AG09319 (cell line): ENCODE results near the gene METAP2.

Source experiments
- DNase-seq: peaks from one replicate; pipeline ENCODE4 v3.0.0-alpha.2; 2010; ENCODE audit warnings: low read depth; ENCODE audit errors: extremely low read depth
- CTCF ChIP-seq: IDR thresholded peaks from 2 replicates; pipeline ENCODE4 v1.5.1; 2011; ENCODE audit warnings: low read depth, mild to moderate bottlenecking, inconsistent platforms, low read length, moderate library complexity

The METAP2 gene

GRCh38 chr12:95499772-95500171 lies 25.8 kb downstream of the METAP2 start:
- DNase-seq = no peak
- no peak for TF ChIP-seq CTCF

- DNase-seq = no peak
- TF ChIP-seq CTCF = no peak
Observed at GRCh38 chr12:95504140-95504539, 30.2 kb downstream of the METAP2 start.

- no peak for DNase-seq
- TF ChIP-seq CTCF = no peak
Observed at GRCh38 chr12:95505039-95505438, 31.1 kb downstream of the METAP2 start.

GRCh38 chr12:95506707-95507523 lies 33.0 kb downstream of the METAP2 start:
- TF ChIP-seq CTCF = no peak
- no peak for DNase-seq

- no peak for TF ChIP-seq CTCF
- DNase-seq = no peak
Observed at GRCh38 chr12:95509300-95509699, 35.3 kb downstream of the METAP2 start.

- DNase-seq = no peak
- no peak for TF ChIP-seq CTCF
Observed at GRCh38 chr12:95511977-95512376, 38.0 kb downstream of the METAP2 start.

GRCh38 chr12:95513599-95513998 lies 39.6 kb downstream of the METAP2 start:
- DNase-seq = no peak
- TF ChIP-seq CTCF = no peak
